Ishikawa (cell line): ENCODE data around the gene THBS4.

ENCODE experiments used
- REST ChIP-seq: IDR thresholded peaks from 2 replicates; pipeline ENCODE4 v1.6.1; 2012; ENCODE audit warnings: low read depth, mild to moderate bottlenecking
- ZBTB7A ChIP-seq: IDR thresholded peaks from 2 replicates; pipeline ENCODE4 v1.6.1; 2012; ENCODE audit warnings: low read depth

DNA sequence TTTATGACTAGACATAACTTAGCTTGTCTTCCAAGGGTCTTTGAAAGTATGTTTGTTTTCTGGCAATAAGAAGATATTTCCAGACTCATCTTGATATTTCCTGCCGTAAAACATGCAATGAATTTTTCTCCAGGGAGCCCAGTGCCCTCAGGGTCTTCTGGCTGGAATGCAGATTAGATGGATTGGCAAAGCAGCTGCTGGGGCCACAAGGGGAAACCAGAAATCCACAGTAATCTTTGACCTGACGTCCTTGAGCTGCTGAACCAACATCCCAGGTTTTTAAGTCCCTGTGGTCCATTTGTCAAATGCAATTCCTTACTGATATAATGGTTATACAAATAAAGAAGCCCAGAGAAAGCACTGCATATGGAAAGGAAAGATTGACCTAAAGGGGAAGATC lies 93.0 kb downstream of the THBS4 start:
- no peak for TF ChIP-seq REST
- TF ChIP-seq ZBTB7A: no peak
